Choroid plexus epithelial cell (primary cell): ENCODE measurements around the gene EGF.
"Not testable (repeated sequence)": the region's sequence is repeated elsewhere in the genome, so short reads cannot be mapped to it uniquely, and the experiment has no call there.

Experiments
- DNase-seq: peaks from one replicate; pipeline ENCODE4 v3.0.0-alpha.2; 2010; ENCODE audit warnings: low read depth
- H3K4me3 ChIP-seq: 2 replicates; pipeline ENCODE4 v1.5.1; 2011; ENCODE audit warnings: low read depth, mild to moderate bottlenecking, control low read depth, low read length, moderate library complexity
- CTCF ChIP-seq: conservative IDR thresholded peaks from 2 replicates; pipeline ENCODE4 v1.5.1; 2011; ENCODE audit warnings: low read depth, mild to moderate bottlenecking, control low read depth, inconsistent platforms, low read length, moderate library complexity

EGF gene

GRCh38 chr4:109930872-109931271 lies 18.2 kb downstream of the EGF start:
- no peak for TF ChIP-seq CTCF
- no peak for DNase-seq
- H3K4me3 ChIP-seq, result no peak overlapping the region

GRCh38 chr4:109931318-109931717 lies 18.6 kb downstream of the EGF start:
- H3K4me3 ChIP-seq, result no peak overlapping the region
- DNase-seq, result no peak
- TF ChIP-seq CTCF, result no peak

GRCh38 chr4:109937352-109937751 lies 24.7 kb downstream of the EGF start:
- not testable (repeated sequence) for H3K4me3 ChIP-seq, DNase-seq

- no peak for DNase-seq
Measured at GRCh38 chr4:109939190-109939589, 26.5 kb downstream of the EGF start.

GRCh38 chr4:109942292-109942926 lies 29.7 kb downstream of the EGF start:
- DNase-seq, result peak; percentile 37
- no peak overlapping the region for H3K4me3 ChIP-seq
- no peak for TF ChIP-seq CTCF

More at GRCh38 chr4:109939190-109939589, 26.5 kb downstream of the EGF start:
- no peak for TF ChIP-seq CTCF
- H3K4me3 ChIP-seq, result no peak overlapping the region

- no peak for DNase-seq
- H3K4me3 ChIP-seq, result no peak overlapping the region
- no peak for TF ChIP-seq CTCF
Measured at GRCh38 chr4:109943745-109944144, 31.1 kb downstream of the EGF start.

GRCh38 chr4:109944591-109944990 lies 31.9 kb downstream of the EGF start:
- no peak for DNase-seq
- TF ChIP-seq CTCF, result no peak
- H3K4me3 ChIP-seq, result no peak overlapping the region
